ENCODE data around the gene CYP20A1. TPM values are rescaled to one million over a fixed set of nuclear protein-coding genes. Genes with fewer than 3 reads are reported as not detected.
"Not testable (repeated sequence)": the region's sequence is repeated elsewhere in the genome, so short reads cannot be mapped to it uniquely, and the experiment has no call there.

The CYP20A1 gene
- total RNA-seq, 1 donor from 2014 or later, result 35.9 TPM

GRCh38 chr2:203201426-203201825, 37.4 kb upstream of the CYP20A1 start:
- H3K27me3 ChIP-seq (ENCODE audit: low read depth), result no peaks in the 10 kb centered on the region
- no peaks in the 10 kb centered on the region for H3K4me1 ChIP-seq
- DNase-seq (no peak), ATAC-seq (no peak)
- peaks cover 91% of the 10 kb centered on the region for H3K36me3 ChIP-seq
- H3K27ac ChIP-seq, result no peak overlapping the region
- H3K9me3 ChIP-seq, result no peaks in the 10 kb centered on the region
- no peak for TF ChIP-seq CTCF (IDR thresholded peaks at IDR 0.05)
- no peak overlapping the region for H3K4me3 ChIP-seq
- intact Hi-C loops (cut with DNase I), result no loop called here

- no peak for TF ChIP-seq CTCF (IDR thresholded peaks at IDR 0.05)
- ATAC-seq (peak in 1 of 2 donors; percentile 18), DNase-seq (no peak)
- Histone ChIP-seq H3K36me3 (peaks cover 57% of the 10 kb centered on the region), H3K4me3 (no peak overlapping the region), H3K27me3 (ENCODE audit: low read depth) (no peaks in the 10 kb centered on the region), H3K4me1 (no peaks in the 10 kb centered on the region), H3K27ac (no peak overlapping the region), H3K9me3 (no peaks in the 10 kb centered on the region)
- intact Hi-C loops (cut with DNase I), result no loop called here
Observed at GRCh38 chr2:203209538-203209937, 29.3 kb upstream of the CYP20A1 start.

- Histone ChIP-seq H3K27ac (no peak overlapping the region), H3K36me3 (no peaks in the 10 kb centered on the region), H3K27me3 (ENCODE audit: low read depth) (no peaks in the 10 kb centered on the region), H3K9me3 (no peaks in the 10 kb centered on the region), H3K4me3 (no peak overlapping the region), H3K4me1 (no peaks in the 10 kb centered on the region)
- intact Hi-C loops (cut with DNase I), result no loop called here
- ATAC-seq, result peak; percentile 63 to 70
- TF ChIP-seq CTCF (IDR thresholded peaks at IDR 0.05), result peak; percentile 63
- no peak for DNase-seq
Observed at GRCh38 chr2:203225423-203226039, 13.3 kb upstream of the CYP20A1 start.

GRCh38 chr2:203229674-203230073, 9.1 kb upstream of the CYP20A1 start:
- H3K4me1 ChIP-seq; H3K27ac ChIP-seq; DNase-seq; H3K36me3 ChIP-seq; ATAC-seq; H3K9me3 ChIP-seq; H3K27me3 ChIP-seq (ENCODE audit: low read depth); intact Hi-C loops (cut with DNase I); H3K4me3 ChIP-seq: not testable (repeated sequence)

GRCh38 chr2:203237346-203238238, 1.2 kb upstream of the CYP20A1 start:
- no peak for TF ChIP-seq CTCF (IDR thresholded peaks at IDR 0.05)
- intact Hi-C loops (cut with DNase I), result no loop called here
- no peak for ATAC-seq
- no peaks in the 10 kb centered on the region for H3K9me3 ChIP-seq
- no peak for DNase-seq
- H3K27ac ChIP-seq, result peak overlapping the region; percentile 97
- H3K4me1 ChIP-seq, result peaks cover 23% of the 10 kb centered on the region
- peaks cover 12% of the 10 kb centered on the region for H3K36me3 ChIP-seq
- no peaks in the 10 kb centered on the region for H3K27me3 ChIP-seq (ENCODE audit: low read depth)
- peak overlapping the region; percentile 97 for H3K4me3 ChIP-seq

GRCh38 chr2:203238292-203238703, 520 bp upstream of the CYP20A1 start:
- TF ChIP-seq CTCF (IDR thresholded peaks at IDR 0.05), result no peak
- Histone ChIP-seq H3K4me3 (peak overlapping the region; percentile 97), H3K27ac (peak overlapping the region; percentile 97), H3K9me3 (no peaks in the 10 kb centered on the region), H3K4me1 (peaks cover 23% of the 10 kb centered on the region), H3K27me3 (ENCODE audit: low read depth) (no peaks in the 10 kb centered on the region), H3K36me3 (peaks cover 17% of the 10 kb centered on the region)
- ATAC-seq (no peak), DNase-seq (no peak)
- intact Hi-C loops (cut with DNase I), result no loop called here

Data from lower lobe of right lung (tissue), 2 donors.